ENCODE data around the gene MCM5. TPM values are rescaled to one million over a fixed set of nuclear protein-coding genes. Genes with fewer than 3 reads are reported as not detected.

MCM5 gene
- total and polyA plus RNA-seq, 2 experiments from 2014 or later: 288 to 325 TPM

- Mint-ChIP-seq H3K4me3 (peak overlapping the region; percentile 18; the same call in 1 of the 3 replicates), H3K27me3 (ENCODE audit: insufficient read depth, low read depth, poor library complexity) (peaks cover 11% of the 10 kb centered on the region), H3K9me3 (peaks cover 1% of the 10 kb centered on the region; the same call in 2 of the 3 replicates), H3K4me1 (peaks cover 36% of the 10 kb centered on the region), H3K36me3 (ENCODE audit: low read depth) (peaks cover 80% of the 10 kb centered on the region), H3K27ac (peak overlapping the region; percentile 90)
- TF ChIP-seq EZH2 (IDR thresholded peaks at IDR 0.05; ENCODE audit: low read depth, unreplicated experiment) (no peak), NANOG (IDR thresholded peaks at IDR 0.05; ENCODE audit: borderline replicate concordance) (no peak), CTCF (conservative IDR thresholded peaks at IDR 0.05; ENCODE audit: low read depth in 2 of 2) (no peak), STAT1 (IDR thresholded peaks at IDR 0.05; ENCODE audit: unreplicated experiment) (no peak), ETS1 (IDR thresholded peaks at IDR 0.05) (no peak), EZH2phosphoT487 (IDR thresholded peaks at IDR 0.05; ENCODE audit: unreplicated experiment) (no peak), CREB1 (CRISPR knock-in tag; IDR thresholded peaks at IDR 0.05; ENCODE audit: low read depth) (no peak), ZNF462 (CRISPR knock-in tag; IDR thresholded peaks at IDR 0.05) (no peak), JUNB (IDR thresholded peaks at IDR 0.05; ENCODE audit: unreplicated experiment) (no peak), POLR2AphosphoS5 (IDR thresholded peaks at IDR 0.05; ENCODE audit: low read depth) (no peak), ZNF114 (CRISPR knock-in tag; IDR thresholded peaks at IDR 0.05) (no peak), REST (IDR thresholded peaks at IDR 0.05; ENCODE audit: unreplicated experiment) (no peak), ZNF331 (CRISPR knock-in tag; IDR thresholded peaks at IDR 0.05; ENCODE audit: low read depth) (no peak)
- H4K20me1 ChIP-seq (replicated peaks; ENCODE audit: insufficient read depth): peaks cover 42% of the 10 kb centered on the region
- ATAC-seq: no peak
- H3K36me3 ChIP-seq (ENCODE audit: insufficient read depth): peaks cover 48% of the 10 kb centered on the region
- H3K4me2 ChIP-seq: peak overlapping the region; percentile 65
- H3K79me2 ChIP-seq (replicated peaks; ENCODE audit: insufficient read depth): peaks cover 27% of the 10 kb centered on the region; the same call in 1 of the 2 replicates
- no peak overlapping the region for H2AFZ ChIP-seq
- DNase-seq (ENCODE audit: low spot score): no peak
- H3F3A ChIP-seq (replicated peaks; ENCODE audit: low read depth): peaks cover 60% of the 10 kb centered on the region; the same call in 1 of the 2 replicates
- H3K4me3 ChIP-seq: 0 out of 2 replicates have a peak overlapping the region, but pooled peaks have one; percentile 21
- H3K27ac ChIP-seq (ENCODE audit: low read depth): peak overlapping the region; percentile 89
- H3K4me1 ChIP-seq (ENCODE audit: insufficient read depth): peaks cover 24% of the 10 kb centered on the region
- 0 out of 2 replicates have a peak, but pooled peaks cover under 1% of the 10 kb centered on the region for H3K9me2 ChIP-seq (ENCODE audit: insufficient read depth)
- H3K27me3 ChIP-seq (ENCODE audit: insufficient read depth): no peaks in the 10 kb centered on the region
Measured at GRCh38 chr22:35426801-35427140, 26.8 kb downstream of the MCM5 start.

Measured in GM23338 (cell line).